MV-4-11 (cell line): ENCODE measurements around the gene CHAT.

Source experiments
- DNase-seq: peaks from one replicate; lab custom pipeline; 2025; lab: John Stamatoyannopoulos, UW

CHAT gene

GRCh38 chr10:49613882-49614241, at the start of gene CHAT:
TSS of gene CHAT (plus strand) at chr10:49614037. CDS start at chr10:49614190, 153 bp downstream.
- DNase-seq = no peak

GRCh38 chr10:49564461-49565009, 49.3 kb upstream of the CHAT start:
- no peak for DNase-seq

GRCh38 chr10:49567810-49568209, 46.0 kb upstream of the CHAT start:
- DNase-seq = no peak

GRCh38 chr10:49568235-49568634, 45.6 kb upstream of the CHAT start:
- no peak for DNase-seq

- DNase-seq = peak; percentile 32
Observed at GRCh38 chr10:49569031-49569631, 44.7 kb upstream of the CHAT start.

GRCh38 chr10:49571388-49571787, 42.4 kb upstream of the CHAT start:
- no peak for DNase-seq

- no peak for DNase-seq
Observed at GRCh38 chr10:49572594-49573114, 41.2 kb upstream of the CHAT start.

- no peak for DNase-seq
Observed at GRCh38 chr10:49575489-49576072, 38.3 kb upstream of the CHAT start.

- no peak for DNase-seq
Observed at GRCh38 chr10:49577182-49577925, 36.5 kb upstream of the CHAT start.

- no peak for DNase-seq
Observed at GRCh38 chr10:49578392-49578791, 35.4 kb upstream of the CHAT start.

- DNase-seq = no peak
Observed at GRCh38 chr10:49579621-49580020, 34.2 kb upstream of the CHAT start.

- no peak for DNase-seq
Observed at GRCh38 chr10:49585387-49585786, 28.4 kb upstream of the CHAT start.

GRCh38 chr10:49587981-49588380, 25.9 kb upstream of the CHAT start:
- DNase-seq = no peak

- peak; percentile 48 for DNase-seq
Observed at GRCh38 chr10:49592726-49593563, 20.9 kb upstream of the CHAT start.

GRCh38 chr10:49593564-49593875, 20.3 kb upstream of the CHAT start:
- DNase-seq = no peak

GRCh38 chr10:49593998-49594397, 19.8 kb upstream of the CHAT start:
- no peak for DNase-seq

GRCh38 chr10:49594594-49594993, 19.2 kb upstream of the CHAT start:
- no peak for DNase-seq

- DNase-seq = no peak
Observed at GRCh38 chr10:49595003-49595712, 18.7 kb upstream of the CHAT start.

GRCh38 chr10:49595713-49596492, 17.9 kb upstream of the CHAT start:
- DNase-seq = no peak

- no peak for DNase-seq
Observed at GRCh38 chr10:49596493-49596809, 17.4 kb upstream of the CHAT start.

- no peak for DNase-seq
Observed at GRCh38 chr10:49596836-49597235, 17.0 kb upstream of the CHAT start.
